H1 (cell line): Measurements from ENCODE around the gene GRK3. TPM values are rescaled to one million over a fixed set of nuclear protein-coding genes. Genes with fewer than 3 reads are reported as not detected.

Experiments used
- CHD7 ChIP-seq: fragments of 300-600 bp; sonication (generic); IDR thresholded peaks from 2 replicates; pipeline ENCODE4 v1.7.1; 2012; ENCODE audit warnings: low read length, moderate library complexity, mild to moderate bottlenecking, inconsistent platforms; ENCODE audit not compliant: insufficient replicate concordance
- polyA plus RNA-seq, 7 experiments: library from polyadenylated mRNA; depleted of rRNA in 3 of 7; stranded (reverse) in 5 of 7; unstranded in 2 of 7; fragments of >200 nt in 5 of 7; fragments of 200-250 nt in 2 of 7; gene quantifications; 1 replicate in 5 of 7; 2 replicates in 1 of 7; 4 replicates in 1 of 7; pipeline versions ENCODE4 v1.2.1 to v1.2.3, GENCODE V29; 2011 to 2013; ENCODE audit warnings: missing spikeins in 2 of 7, mixed read lengths in 2 of 7
- total RNA-seq: library from RNA; stranded (reverse); fragmentation: NEBNext Ultra II Directional; extraction: Animal tissue kit (Norgen Biotek cat#: 25700); gene quantifications from 2 replicates; pipeline ENCODE4 v1.2.1, GENCODE V29; 2021

GRK3 gene
- total and polyA plus RNA-seq, 2 of the 8 experiments (the other 6 are each of a cell fraction or from before 2014, with no cell fraction given) = 7.5 to 35.3 TPM

GRCh38 chr22:25680051-25680450, 115.6 kb downstream of the GRK3 start (continued):
- no peak for TF ChIP-seq CHD7
